HS-27A (cell line): ENCODE data around the gene UBE4B.
"Not testable (repeated sequence)": the region's sequence is repeated elsewhere in the genome, so short reads cannot be mapped to it uniquely, and the experiment has no call there.

ENCODE experiments used
- DNase-seq: peaks from one replicate; pipeline ENCODE4 v3.0.0-alpha.2; 2012; ENCODE audit warnings: low read depth, missing footprints

UBE4B gene

GRCh38 chr1:10177876-10178275, 145.1 kb downstream of the UBE4B start:
- no peak for DNase-seq

DNA sequence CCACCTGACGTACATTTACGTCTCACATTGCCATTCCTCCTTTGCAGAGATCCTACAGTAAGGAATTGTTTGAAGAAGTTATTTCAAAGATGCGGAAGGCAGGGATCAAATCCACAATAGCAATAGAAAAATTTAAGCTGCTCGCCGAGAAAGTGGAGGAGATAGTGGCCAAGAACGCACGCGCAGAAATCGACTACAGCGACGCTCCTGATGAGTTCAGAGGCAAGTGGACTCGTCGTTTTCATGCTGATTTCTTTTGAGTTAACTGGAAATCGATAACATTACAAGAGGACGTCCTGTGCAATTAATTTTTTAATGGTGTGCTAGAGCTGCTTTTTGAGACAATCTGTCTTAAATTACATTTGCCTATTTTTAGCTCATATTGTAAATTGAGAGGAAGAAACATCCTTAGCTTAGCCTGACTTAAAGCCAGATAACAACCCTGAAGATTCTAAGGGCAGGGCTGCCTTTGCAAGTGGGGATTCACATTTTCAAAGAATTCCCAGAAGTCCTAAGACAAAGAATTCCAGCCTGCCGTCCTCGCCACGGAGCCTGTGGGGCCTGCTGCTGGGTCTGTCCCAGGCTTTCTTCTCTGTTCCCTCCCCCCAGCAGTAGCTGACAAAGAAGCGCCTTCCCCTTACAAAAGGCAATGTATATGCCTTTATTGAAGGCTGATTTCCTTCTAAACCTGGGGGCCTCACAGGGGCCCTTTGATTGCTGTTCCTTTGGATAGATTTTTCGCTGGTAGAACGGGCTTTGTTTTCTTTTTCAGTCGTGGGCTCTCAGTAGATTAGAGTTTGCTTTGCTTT, 146.0 kb downstream of the UBE4B start:
- no peak for DNase-seq

- no peak for DNase-seq
Measured at GRCh38 chr1:10179406-10180091, 146.8 kb downstream of the UBE4B start.

GRCh38 chr1:10181154-10181553, 148.4 kb downstream of the UBE4B start:
- no peak for DNase-seq

DNA sequence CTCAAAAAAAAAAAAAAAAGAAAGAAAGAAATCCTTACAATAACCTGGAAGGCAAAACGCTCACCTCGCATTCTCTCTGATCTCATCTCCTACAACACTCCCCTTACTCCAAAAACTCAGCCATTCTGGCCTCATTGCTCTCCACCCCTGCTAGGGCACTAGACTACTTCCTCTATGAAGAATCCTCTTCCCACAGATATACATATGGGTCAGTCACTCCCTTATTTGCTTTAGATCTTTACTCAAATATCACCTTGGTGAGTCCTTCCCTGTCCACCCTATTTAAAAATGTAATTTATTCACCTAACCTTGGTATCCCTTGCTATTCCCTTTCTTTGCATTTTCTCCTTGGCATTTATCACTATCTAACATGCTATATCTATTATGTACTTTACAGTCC, 153.0 kb downstream of the UBE4B start:
- no peak for DNase-seq

DNA sequence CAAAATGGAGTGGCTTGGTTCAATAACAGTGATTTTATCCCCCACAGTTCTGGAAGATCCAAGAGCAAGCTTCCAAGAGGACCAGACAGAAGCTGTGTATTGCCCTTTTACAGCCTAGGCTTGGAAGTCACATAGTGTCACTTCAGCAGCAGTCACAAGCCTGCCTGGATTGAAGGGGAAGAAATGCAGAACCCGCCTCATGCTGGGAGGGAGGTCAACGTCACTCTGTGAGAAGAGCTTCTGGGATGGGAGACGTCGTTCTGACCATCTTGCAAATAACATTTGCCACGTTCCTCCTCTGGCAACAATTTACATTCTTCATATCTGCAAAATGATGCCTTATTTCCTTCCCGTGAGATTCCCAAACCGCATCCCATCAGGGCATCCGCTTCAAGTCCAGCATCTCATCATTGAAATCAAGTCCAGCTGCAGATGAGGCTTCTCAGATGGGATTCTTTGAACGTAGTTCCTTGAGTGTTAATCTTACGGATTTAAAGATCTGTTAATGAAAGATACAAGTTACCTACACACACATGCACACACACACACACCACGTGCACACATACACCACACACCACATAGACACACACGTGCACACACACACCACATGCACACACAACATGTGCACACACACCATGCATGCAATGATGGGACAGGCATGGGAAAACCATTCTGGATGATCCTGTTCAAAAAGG, 153.7 kb downstream of the UBE4B start:
- no peak for DNase-seq

GRCh38 chr1:10187026-10187334, 154.2 kb downstream of the UBE4B start:
- DNase-seq = no peak

DNA sequence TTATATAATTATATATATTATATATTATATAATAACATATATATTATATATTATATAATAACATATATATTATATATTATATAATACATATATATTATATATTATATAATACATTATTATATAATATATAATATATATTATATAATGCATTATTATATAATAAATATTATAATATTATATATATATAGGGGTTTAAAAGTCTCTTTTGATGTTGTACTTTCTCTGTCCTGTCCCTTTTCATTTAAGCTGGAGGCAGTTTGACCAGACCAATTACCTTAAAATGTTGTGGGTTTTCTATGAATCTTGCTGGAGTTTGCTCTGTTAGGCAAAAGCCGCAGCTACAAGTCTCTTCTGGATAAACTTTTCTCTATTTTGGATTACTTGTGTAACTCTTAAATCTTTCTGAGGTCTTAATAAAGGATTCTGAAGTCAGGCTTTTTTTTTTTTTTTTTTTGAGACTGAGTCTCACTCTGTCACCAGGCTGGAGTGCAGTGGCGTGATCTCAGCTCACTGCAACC, 155.4 kb downstream of the UBE4B start:
- DNase-seq = no peak

GRCh38 chr1:10189659-10190058, 156.9 kb downstream of the UBE4B start:
- DNase-seq = no peak

DNA sequence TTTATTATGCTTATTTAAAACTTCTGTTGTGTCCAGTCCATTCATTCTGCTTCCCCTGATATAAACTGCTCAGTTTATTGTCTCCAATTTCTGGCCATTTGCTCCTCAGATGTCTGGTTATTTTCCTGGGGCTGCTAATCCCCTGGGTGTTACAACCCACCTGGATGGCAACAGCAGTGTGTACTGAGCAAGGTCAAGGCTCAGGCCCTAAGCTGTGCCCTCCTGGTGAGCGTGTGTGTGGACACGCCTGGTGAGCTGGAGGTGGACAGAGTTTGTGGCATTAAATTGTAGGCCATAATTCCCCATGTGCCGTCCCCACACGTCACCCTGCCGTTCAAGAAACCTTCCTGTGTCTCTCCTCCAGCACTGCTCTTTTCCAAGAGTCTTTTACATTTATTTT, 159.5 kb downstream of the UBE4B start:
- no peak for DNase-seq

- no peak for DNase-seq
Measured at GRCh38 chr1:10193288-10193687, 160.5 kb downstream of the UBE4B start.

- no peak for DNase-seq
Measured at GRCh38 chr1:10195570-10195969, 162.8 kb downstream of the UBE4B start.

GRCh38 chr1:10196976-10197375, 164.2 kb downstream of the UBE4B start:
- DNase-seq = no peak

DNA sequence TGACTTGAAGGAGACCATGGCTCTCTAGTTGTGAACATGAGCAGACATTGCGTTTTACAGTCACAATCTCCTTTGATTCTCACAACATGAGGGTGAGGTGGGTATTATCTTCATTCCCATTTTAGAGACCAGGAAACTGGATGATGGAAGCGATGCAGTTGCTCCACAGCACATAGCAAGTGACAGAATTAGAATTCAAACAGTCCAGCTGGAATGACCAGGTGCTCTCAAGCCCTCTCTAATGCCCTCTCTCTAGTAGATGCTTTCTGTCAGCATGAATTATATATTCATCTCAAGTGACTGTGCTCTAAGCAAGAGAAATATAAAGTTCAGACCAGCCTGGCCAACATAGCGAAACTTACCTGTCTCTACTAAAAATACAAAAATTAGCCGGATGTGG, 167.9 kb downstream of the UBE4B start:
- no peak for DNase-seq

GRCh38 chr1:10204003-10204642, 171.4 kb downstream of the UBE4B start:
- no peak for DNase-seq

DNA sequence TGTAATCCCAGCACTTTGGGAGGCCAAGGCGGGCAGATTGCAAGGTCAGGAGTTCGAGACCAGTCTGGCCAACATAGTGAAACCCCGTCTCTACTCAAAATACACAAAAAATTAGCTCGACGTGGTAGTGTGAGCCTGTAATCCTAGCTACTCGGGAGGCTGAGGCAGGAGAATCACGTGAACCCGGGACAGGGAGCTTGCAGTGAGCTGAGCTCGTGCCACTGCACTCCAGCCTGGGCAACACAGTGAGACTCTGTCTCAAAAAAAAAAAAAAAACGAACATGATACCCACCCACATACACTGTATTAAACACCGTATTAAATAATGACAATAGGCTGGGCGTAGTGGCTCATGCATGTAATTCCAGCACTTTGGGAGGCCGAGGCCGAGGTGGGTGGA, 172.4 kb downstream of the UBE4B start:
- DNase-seq = not testable (repeated sequence)

GRCh38 chr1:10207810-10208209, 175.1 kb downstream of the UBE4B start:
- DNase-seq = no peak

- DNase-seq = no peak
Measured at GRCh38 chr1:10208537-10208936, 175.8 kb downstream of the UBE4B start.

GRCh38 chr1:10209590-10209904, 176.8 kb downstream of the UBE4B start:
- no peak for DNase-seq

DNA sequence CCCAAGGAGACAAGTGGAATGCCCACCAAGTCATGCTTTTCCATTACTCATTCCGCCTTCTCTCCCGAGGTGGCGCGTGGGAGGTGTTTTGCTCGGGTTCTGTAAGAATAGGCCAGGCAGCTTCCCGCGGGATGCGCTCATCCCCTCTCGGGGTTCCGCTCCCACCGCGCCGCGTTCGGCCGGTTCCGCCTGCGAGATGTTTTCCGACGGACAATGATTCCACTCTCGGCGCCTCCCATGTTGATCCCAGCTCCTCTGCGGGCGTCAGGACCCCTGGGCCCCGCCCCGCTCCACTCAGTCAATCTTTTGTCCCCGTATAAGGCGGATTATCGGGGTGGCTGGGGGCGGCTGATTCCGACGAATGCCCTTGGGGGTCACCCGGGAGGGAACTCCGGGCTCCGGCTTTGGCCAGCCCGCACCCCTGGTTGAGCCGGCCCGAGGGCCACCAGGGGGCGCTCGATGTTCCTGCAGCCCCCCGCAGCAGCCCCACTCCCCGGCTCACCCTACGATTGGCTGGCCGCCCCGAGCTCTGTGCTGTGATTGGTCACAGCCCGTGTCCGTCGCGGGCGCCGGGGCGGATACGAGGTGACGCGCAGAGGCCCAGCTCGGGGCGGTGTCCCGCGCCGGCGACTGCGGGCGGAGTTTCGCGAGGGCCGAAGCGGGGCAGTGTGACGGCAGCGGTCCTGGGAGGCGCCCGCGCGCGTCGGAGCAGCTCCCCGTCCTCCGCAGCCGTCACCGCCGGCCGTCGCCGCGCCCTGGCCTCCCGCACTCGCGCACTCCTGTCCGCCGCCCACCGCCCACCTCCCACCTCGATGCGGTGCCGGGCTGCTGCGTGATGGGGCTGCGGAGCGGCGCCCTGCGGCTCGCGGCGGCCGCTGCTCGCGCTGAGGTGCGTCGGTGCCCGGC, 177.4 kb downstream of the UBE4B start, which contains the start of gene KIF1B:
TSS of gene KIF1B (plus strand) at position 666 of the 906 bp plus-strand sequence. CDS start 21,759 bp downstream, outside the sequence.
- DNase-seq = peak; percentile 92
